A549 (cell line): ENCODE data around the gene NT5C3B. TPM values are rescaled to one million over a fixed set of nuclear protein-coding genes. Genes with fewer than 3 reads are reported as not detected.

Source experiments
- ATAC-seq, 2 experiments: fragments of 200-7000 bp in 1 of 2; fragments of >200 bp in 1 of 2; cut with Nextera tagmentation in 1 of 2; cut with Tn5 transposase in 1 of 2; 3 replicates each; pipeline versions ENCODE4 v1.8.0 to v1.9.1; 2018 to 2020; ENCODE audit warnings: mild to moderate bottlenecking in 1 of 2, moderate library complexity in 1 of 2
- CTCF ChIA-PET: fragments of 300-600 bp; sonication (Branson Sonifier 250); formaldehyde crosslinking; extraction: SDS; loops from one replicate; lab custom pipeline; 2021; ENCODE audit warnings: antibody characterized with exemption, inconsistent platforms; lab: Yijun Ruan, JAX
- POLR2A ChIA-PET: fragments of 350-600 bp; formaldehyde crosslinking; extraction: SDS; loops from one replicate; lab custom pipeline; 2021; ENCODE audit warnings: antibody characterized with exemption, inconsistent platforms; lab: Yijun Ruan, JAX
- DNase-seq, 2 experiments: peaks; one replicate each; pipeline versions ENCODE4 v3.0.0 to v3.0.0-alpha.2; 2011 to 2016; ENCODE audit warnings: low read depth in 1 of 2, low spot score in 1 of 2
- FAIRE-seq: peaks from 2 replicates; lab custom pipeline; 2011; peaks lifted over from hg19 to GRCh38; lab: Jason Lieb, UNC
- H3K27ac ChIP-seq, 2 experiments: fragments of >200 bp; sonication (Bioruptor Twin); formaldehyde crosslinking; 3 replicates each; pipeline ENCODE4 v1.5.1; 2016 to 2017
- H3K4me1 ChIP-seq: fragments of >200 bp; sonication (Bioruptor Twin); formaldehyde crosslinking; 3 replicates; pipeline ENCODE4 v1.6.1; 2016
- H3K4me2 ChIP-seq: fragments of >200 bp; sonication (Bioruptor Twin); formaldehyde crosslinking; 3 replicates; pipeline ENCODE4 v1.6.1; 2016
- H3K4me3 ChIP-seq: fragments of >200 bp; sonication (Bioruptor Twin); formaldehyde crosslinking; 3 replicates; pipeline ENCODE4 v1.5.1; 2016
- H3K9me3 ChIP-seq: fragments of >200 bp; sonication (Bioruptor Twin); formaldehyde crosslinking; 3 replicates; pipeline ENCODE4 v1.6.1; 2016
- ATOH8 ChIP-seq: fragments of 250-450 bp; sonication (Bioruptor Pico); IDR thresholded peaks from 2 replicates; pipeline ENCODE4 v1.5.0; 2020; ENCODE audit warnings: low read depth, mild to moderate bottlenecking, moderate library complexity
- CBX2 ChIP-seq: fragments of 200-600 bp; sonication (generic); IDR thresholded peaks from 2 replicates; pipeline ENCODE4 v1.6.1; 2016; ENCODE audit warnings: low read depth, mild to moderate bottlenecking, borderline replicate concordance
- CBX8 ChIP-seq: fragments of 200-600 bp; sonication (generic); IDR thresholded peaks from 2 replicates; pipeline ENCODE4 v1.6.1; 2016
- CHD2 ChIP-seq: fragments of 150-350 bp; IDR thresholded peaks from 2 replicates; pipeline ENCODE4 v1.6.1; 2014; ENCODE audit warnings: low read length; ENCODE audit not compliant: partially characterized antibody
- EP300 ChIP-seq, 2 experiments: fragments of >200 bp; sonication (Bioruptor Twin); formaldehyde crosslinking; IDR thresholded peaks; 2 replicates in 1 of 2; 3 replicates in 1 of 2; pipeline ENCODE4 v1.6.1; 2016 to 2017
- FOXS1 ChIP-seq: fragments of 250-450 bp; sonication (Bioruptor Pico); IDR thresholded peaks from 2 replicates; pipeline ENCODE4 v1.5.0; 2020; ENCODE audit warnings: mild to moderate bottlenecking, moderate library complexity
- HDAC2 ChIP-seq: fragments of 200-600 bp; sonication (generic); IDR thresholded peaks from 2 replicates; pipeline ENCODE4 v1.6.1; 2016
- HES2 ChIP-seq: fragments of >200 bp; sonication (Bioruptor Twin); formaldehyde crosslinking; IDR thresholded peaks from 2 replicates; pipeline ENCODE4 v1.6.1; 2016
- HEYL ChIP-seq: fragments of 250-450 bp; sonication (Bioruptor Pico); IDR thresholded peaks from 2 replicates; pipeline ENCODE4 v1.8.0; 2021; ENCODE audit warnings: mild to moderate bottlenecking, moderate library complexity
- HMGXB4 ChIP-seq: fragments of 250-450 bp; sonication (Bioruptor Pico); IDR thresholded peaks from 2 replicates; pipeline ENCODE4 v1.5.0; 2021; ENCODE audit warnings: mild to moderate bottlenecking, moderate library complexity, borderline replicate concordance
- MAX ChIP-seq: IDR thresholded peaks from 2 replicates; pipeline ENCODE4 v1.6.1; 2012
- POLR2AphosphoS2 ChIP-seq: conservative IDR thresholded peaks from 2 replicates; pipeline ENCODE4 v1.6.1; 2012; ENCODE audit warnings: low read length, improper control_type of control experiment, inconsistent platforms
- RAD21 ChIP-seq, 2 experiments: fragments of >200 bp in 1 of 2; sonication (Bioruptor Twin) in 1 of 2; formaldehyde crosslinking in 1 of 2; IDR thresholded peaks in 1 of 2; conservative IDR thresholded peaks in 1 of 2; 2 replicates in 1 of 2; 3 replicates in 1 of 2; pipeline ENCODE4 v1.6.1; 2012 to 2018; ENCODE audit warnings: inconsistent platforms in 1 of 2
- RARB ChIP-seq: fragments of 250-450 bp; sonication (Bioruptor Pico); IDR thresholded peaks from 2 replicates; pipeline ENCODE4 v1.8.0; 2021; ENCODE audit warnings: mild to moderate bottlenecking, moderate library complexity
- REST ChIP-seq: fragments of 200-600 bp; sonication (generic); IDR thresholded peaks from 2 replicates; pipeline ENCODE4 v1.6.1; 2016; ENCODE audit warnings: antibody characterized with exemption, mild to moderate bottlenecking, moderate library complexity
- RFX5 ChIP-seq: fragments of 450-650 bp; IDR thresholded peaks from 2 replicates; pipeline ENCODE4 v1.7.1; 2014; ENCODE audit warnings: antibody characterized with exemption, mild to moderate bottlenecking, moderate library complexity
- RNF2 ChIP-seq: fragments of 200-600 bp; sonication (generic); IDR thresholded peaks from 2 replicates; pipeline ENCODE4 v1.6.1; 2016; ENCODE audit warnings: low read depth, mild to moderate bottlenecking, antibody characterized with exemption, moderate library complexity, borderline replicate concordance
- USF2 ChIP-seq: fragments of 450-650 bp; IDR thresholded peaks from 2 replicates; pipeline ENCODE4 v1.6.1; 2014; ENCODE audit warnings: antibody characterized with exemption
- ZC3H11A ChIP-seq: fragments of 450-650 bp; IDR thresholded peaks from 2 replicates; pipeline ENCODE4 v1.6.1; 2014; ENCODE audit warnings: antibody characterized with exemption, mild to moderate bottlenecking
- ZFP36 ChIP-seq: fragments of 450-650 bp; IDR thresholded peaks from 2 replicates; pipeline ENCODE4 v1.6.1; 2014; ENCODE audit warnings: borderline replicate concordance; ENCODE audit not compliant: partially characterized antibody
- ZNF302 ChIP-seq: fragments of 250-450 bp; sonication (Bioruptor Pico); IDR thresholded peaks from 2 replicates; pipeline ENCODE4 v1.9.0; 2021; ENCODE audit warnings: inconsistent platforms, mild to moderate bottlenecking, moderate library complexity
- WGBS: methylation state at CpG from one replicate; pipeline ENCODE4 v1.1.6; 2017; ENCODE audit errors: missing lambda C conversion rate; 5-methylcytosine and 5-hydroxymethylcytosine counted together
- polyA plus RNA-seq, 4 experiments: library from polyadenylated mRNA; depleted of rRNA in 3 of 4; stranded (reverse); fragments of >200 nt; fragmentation: RNase III in 1 of 4; extraction: RNeasy Plus Mini Kit Qiagen cat#74134 plus additional on column Dnase treatment in 1 of 4; gene quantifications; 2 replicates in 3 of 4; 3 replicates in 1 of 4; pipeline ENCODE4 v1.2.3, GENCODE V29; 2011 to 2017

NT5C3B gene
- polyA plus RNA-seq, 2 of the 4 experiments (the other 2 are of a cell fraction), result 109 to 171 TPM

GRCh38 chr17:41810659-41811548 is 25.1 kb downstream of the NT5C3B start:
- 62% methylated on average over 39 of the region's 58 CpGs for WGBS
- H3K4me3 ChIP-seq, result peak overlapping the region; percentile 79
- no peak for DNase-seq
- CTCF ChIA-PET, result interaction anchor here (0.6 to 52.0 kb wide), 37 partner anchors 9 to 1446 kb away, joined by 3 to 3262 read pairs (median 4); partner anchors contain the start of genes ACLY, GAST, HAP1 and JUP
- no peaks in the 10 kb centered on the region for H3K9me3 ChIP-seq
- no peak for FAIRE-seq
- TF ChIP-seq ZFP36 (no peak), CBX2 (no peak), RFX5 (no peak), MAX (no peak)
- peaks cover 30% of the 10 kb centered on the region for H3K4me1 ChIP-seq
- peak overlapping the region; percentile 96 to 97 for H3K27ac ChIP-seq
- POLR2A ChIA-PET, result interaction anchor here (0.5 to 2.8 kb wide), 14 partner anchors 10 to 122 kb away, joined by 3 to 17 read pairs (median 4); partner anchors contain the start of genes ACLY, EIF1, HAP1 and JUP
- peak overlapping the region; percentile 97 for H3K4me2 ChIP-seq
- no peak; a peak in 2 of 6 replicates for ATAC-seq

- H3K9me3 ChIP-seq, result no peaks in the 10 kb centered on the region
- no peak overlapping the region for H3K4me3 ChIP-seq
- peaks cover 17% of the 10 kb centered on the region for H3K4me1 ChIP-seq
- ChIA-PET POLR2A (interaction anchor here (0.9 kb wide), 1 partner anchor 119 kb away, joined by 3 read pairs; no protein-coding TSS in a partner anchor), CTCF (interaction anchor here (0.7 to 52.0 kb wide), 4 partner anchors 37 to 153 kb away, joined by 3 to 3262 read pairs (median 6); partner anchors contain the start of genes GAST, HAP1 and JUP)
- H3K27ac ChIP-seq, result no peak overlapping the region
- ATAC-seq (no peak), DNase-seq (no peak), FAIRE-seq (no peak)
- H3K4me2 ChIP-seq, result no peak overlapping the region
- TF ChIP-seq RAD21 (conservative IDR thresholded peaks at IDR 0.05 in 1 of 2, IDR thresholded peaks at IDR 0.05 in 1 of 2) (no peak), REST (no peak), ATOH8 (CRISPR knock-in tag) (no peak), POLR2AphosphoS2 (no peak), ZC3H11A (no peak), RARB (no peak), HMGXB4 (no peak), HDAC2 (no peak), USF2 (no peak), HES2 (no peak), CBX2 (no peak), ZNF302 (CRISPR knock-in tag) (no peak), CBX8 (no peak), FOXS1 (no peak), CHD2 (no peak), HEYL (CRISPR knock-in tag) (no peak), EP300 (IDR thresholded peaks at IDR 0.05) (no peak), RNF2 (no peak)
- 90% methylated on average over 8 of the region's 8 CpGs for WGBS
These were observed 29.2 kb downstream of the NT5C3B start for GRCh38 chr17:41806685-41807445.
